Measurements from ENCODE around the gene FGF18.
"Not testable (repeated sequence)": the region's sequence is repeated elsewhere in the genome, so short reads cannot be mapped to it uniquely, and the experiment has no call there.

Gene FGF18

GRCh38 chr5:171493646-171494393, 74.4 kb downstream of the FGF18 start:
- no peak overlapping the region for H3K9ac ChIP-seq
- no peaks in the 10 kb centered on the region for H3K9me3 ChIP-seq
- H3K4me3 ChIP-seq: no peak overlapping the region
- no peaks in the 10 kb centered on the region for H3K27me3 ChIP-seq
- H3K4me1 ChIP-seq: peaks cover 12% of the 10 kb centered on the region
- peak overlapping the region; percentile 59 for H3K4me2 ChIP-seq
- H3K27ac ChIP-seq: no peak overlapping the region
- H4K20me1 ChIP-seq: no peaks in the 10 kb centered on the region
- no peak for TF ChIP-seq Cebpa-rat (IDR thresholded peaks at IDR 0.05)
- H3K36me3 ChIP-seq: no peaks in the 10 kb centered on the region

DNA sequence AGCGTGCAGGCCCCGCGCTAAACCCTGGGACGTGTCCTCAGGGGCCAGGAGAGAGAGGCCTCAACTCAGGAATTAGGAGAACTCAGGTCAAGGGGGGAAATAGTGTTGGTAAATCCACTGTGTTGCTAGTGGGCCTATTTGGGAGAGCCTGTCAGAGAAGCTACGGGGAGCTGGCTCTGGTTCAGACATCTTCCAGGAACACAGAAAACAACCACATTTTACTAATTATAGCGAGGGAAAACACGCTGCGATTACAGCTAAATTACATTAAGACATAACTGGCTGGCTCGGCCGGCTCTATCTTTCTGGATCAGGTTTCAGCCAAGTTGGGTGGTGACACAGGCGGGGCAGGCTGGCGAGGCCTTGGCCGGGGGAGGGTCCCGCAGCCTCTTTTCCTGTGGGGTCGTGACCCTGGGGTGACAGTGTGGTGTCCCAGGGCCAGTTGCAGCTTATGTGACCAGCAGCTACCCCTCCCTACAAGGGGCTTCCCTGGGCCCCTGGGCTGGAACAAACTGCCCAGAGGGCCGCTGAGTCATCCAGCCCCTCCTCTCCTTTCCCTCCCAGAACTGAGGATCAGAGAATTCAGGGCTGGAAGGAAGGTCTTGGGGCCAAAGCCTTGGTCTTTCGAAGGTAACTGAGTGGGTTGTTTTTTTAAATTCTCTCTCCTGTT, 75.1 kb downstream of the FGF18 start:
- H3K4me1 ChIP-seq: peaks cover 12% of the 10 kb centered on the region
- no peaks in the 10 kb centered on the region for H3K36me3 ChIP-seq
- no peak for TF ChIP-seq Cebpa-rat (IDR thresholded peaks at IDR 0.05)
- H3K4me2 ChIP-seq: peak overlapping the region; percentile 59
- no peak overlapping the region for H3K9ac ChIP-seq
- H3K27me3 ChIP-seq: no peaks in the 10 kb centered on the region
- H3K9me3 ChIP-seq: no peaks in the 10 kb centered on the region
- 0 out of 2 replicates have a peak overlapping the region, but pooled peaks have one; percentile 1 for H3K27ac ChIP-seq
- H3K4me3 ChIP-seq: no peak overlapping the region
- no peaks in the 10 kb centered on the region for H4K20me1 ChIP-seq

DNA sequence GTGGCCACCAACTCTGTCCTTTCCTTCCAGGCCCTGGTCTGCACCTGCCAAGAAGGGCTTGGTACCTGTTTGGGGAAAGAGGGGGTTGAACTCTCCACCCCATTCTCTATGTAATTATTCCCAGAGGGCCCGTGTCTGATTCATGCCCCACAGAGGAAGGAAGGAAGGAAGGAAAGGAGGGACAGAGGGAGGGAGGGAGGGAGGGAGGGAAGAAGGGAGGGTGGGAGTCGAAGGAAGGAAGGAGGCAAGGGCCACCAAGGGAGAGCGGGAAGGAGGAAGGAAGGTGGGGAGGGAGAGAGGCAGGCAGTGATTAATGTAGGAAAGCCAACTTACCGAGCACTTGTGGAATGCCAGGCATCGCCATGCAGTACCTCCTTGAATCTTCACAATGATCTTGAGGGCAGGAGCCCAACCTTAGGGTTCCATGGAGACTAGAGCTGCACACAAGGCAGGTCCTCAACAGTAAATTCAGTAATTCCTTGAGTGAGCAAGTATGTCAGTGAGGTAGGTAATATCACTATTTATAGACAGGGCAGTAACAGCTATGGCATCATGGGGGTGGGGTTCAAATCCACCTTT, 75.8 kb downstream of the FGF18 start:
- no peak overlapping the region for H3K9ac ChIP-seq

GRCh38 chr5:171496456-171496855, 77.0 kb downstream of the FGF18 start:
- Histone ChIP-seq H3K4me2 (no peak overlapping the region), H4K20me1 (no peaks in the 10 kb centered on the region), H3K27ac (no peak overlapping the region), H3K9ac (no peak overlapping the region), H3K9me3 (no peaks in the 10 kb centered on the region), H3K4me3 (no peak overlapping the region), H3K4me1 (peaks cover 12% of the 10 kb centered on the region), H3K27me3 (no peaks in the 10 kb centered on the region), H3K36me3 (no peaks in the 10 kb centered on the region)
- no peak for TF ChIP-seq Cebpa-rat (IDR thresholded peaks at IDR 0.05)

More for the DNA sequence above, 75.8 kb downstream of the FGF18 start:
- peaks cover 12% of the 10 kb centered on the region for H3K4me1 ChIP-seq
- 0 out of 2 replicates have a peak overlapping the region, but pooled peaks have one; percentile 1 for H3K27ac ChIP-seq
- peak overlapping the region; percentile 59 for H3K4me2 ChIP-seq
- no peaks in the 10 kb centered on the region for H4K20me1 ChIP-seq
- TF ChIP-seq Cebpa-rat (IDR thresholded peaks at IDR 0.05): no peak
- no peaks in the 10 kb centered on the region for H3K9me3 ChIP-seq
- no peaks in the 10 kb centered on the region for H3K36me3 ChIP-seq
- H3K4me3 ChIP-seq: no peak overlapping the region
- no peaks in the 10 kb centered on the region for H3K27me3 ChIP-seq

DNA sequence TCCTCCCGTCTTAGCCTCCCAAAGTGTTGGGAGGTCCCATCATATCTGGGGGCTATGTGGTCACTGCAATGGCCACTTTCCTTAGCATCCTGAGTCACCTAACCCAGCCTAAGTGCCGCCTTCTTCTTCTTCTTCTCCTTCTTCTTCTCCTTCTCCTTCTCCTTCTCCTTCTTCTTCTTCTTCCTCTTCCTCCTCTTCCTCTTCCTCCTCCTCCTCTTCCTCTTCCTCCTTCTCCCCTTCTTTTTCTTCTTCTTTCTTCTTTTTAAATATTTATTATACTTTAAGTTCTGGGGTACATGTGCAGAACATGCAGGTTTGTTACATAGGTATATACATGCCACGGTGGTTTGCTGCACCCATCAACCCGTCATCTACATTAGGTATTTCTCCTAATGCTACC, 78.0 kb downstream of the FGF18 start:
- H3K4me2 ChIP-seq, H3K9ac ChIP-seq, H3K4me3 ChIP-seq, H3K27me3 ChIP-seq, H4K20me1 ChIP-seq, H3K36me3 ChIP-seq, H3K27ac ChIP-seq, H3K9me3 ChIP-seq: not testable (repeated sequence)
- H3K4me1 ChIP-seq: peaks cover 12% of the 10 kb centered on the region

GRCh38 chr5:171498166-171498565, 78.7 kb downstream of the FGF18 start:
- Histone ChIP-seq H3K4me1 (peaks cover 12% of the 10 kb centered on the region), H3K27me3 (no peaks in the 10 kb centered on the region), H4K20me1 (no peaks in the 10 kb centered on the region), H3K9ac (no peak overlapping the region), H3K36me3 (no peaks in the 10 kb centered on the region), H3K4me2 (no peak overlapping the region), H3K27ac (no peak overlapping the region), H3K4me3 (no peak overlapping the region), H3K9me3 (no peaks in the 10 kb centered on the region)
- TF ChIP-seq Cebpa-rat (IDR thresholded peaks at IDR 0.05): no peak

GRCh38 chr5:171499611-171500010, 80.2 kb downstream of the FGF18 start:
- Histone ChIP-seq H4K20me1 (no peaks in the 10 kb centered on the region), H3K4me2 (no peak overlapping the region)
- TF ChIP-seq Cebpa-rat (IDR thresholded peaks at IDR 0.05): no peak

DNA sequence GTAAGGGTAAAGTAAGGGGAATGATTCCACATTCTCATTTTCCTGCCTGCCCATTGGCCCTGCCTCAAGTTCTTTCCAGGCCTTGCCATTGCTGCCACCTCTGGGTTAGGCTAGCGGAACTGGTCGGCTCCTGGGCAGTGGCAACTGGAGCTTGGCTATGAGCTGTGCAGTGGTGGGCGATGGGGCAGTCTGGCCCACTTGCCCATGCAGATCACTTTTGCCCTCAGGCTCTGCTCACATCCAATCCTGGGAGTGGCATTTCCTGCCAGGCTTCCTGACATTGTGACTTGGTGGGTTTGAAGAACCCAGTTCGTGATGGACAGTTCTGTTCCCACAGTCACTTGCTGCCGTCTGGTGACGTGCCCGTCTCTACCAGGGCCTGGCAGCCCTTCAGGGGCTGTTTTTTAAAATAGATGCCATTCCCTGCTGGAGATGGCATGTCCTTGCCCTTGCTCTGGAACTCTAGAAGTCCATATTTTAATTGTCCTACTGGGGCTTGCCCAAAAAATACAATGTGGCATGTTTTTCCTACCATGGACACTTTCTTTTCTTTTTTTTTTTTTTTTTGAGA, 86.1 kb downstream of the FGF18 start:
- Histone ChIP-seq H3K4me2 (no peak overlapping the region), H3K9me3 (no peaks in the 10 kb centered on the region), H3K36me3 (no peaks in the 10 kb centered on the region), H4K20me1 (no peaks in the 10 kb centered on the region), H3K9ac (no peak overlapping the region), H3K27ac (no peak overlapping the region), H3K27me3 (no peaks in the 10 kb centered on the region), H3K4me1 (no peaks in the 10 kb centered on the region), H3K4me3 (no peak overlapping the region)
- TF ChIP-seq Cebpa-rat (IDR thresholded peaks at IDR 0.05): no peak

More at GRCh38 chr5:171499611-171500010, 80.2 kb downstream of the FGF18 start:
- H3K4me3 ChIP-seq: no peak overlapping the region
- H3K9ac ChIP-seq: no peak overlapping the region
- peaks cover 5% of the 10 kb centered on the region for H3K4me1 ChIP-seq
- H3K36me3 ChIP-seq: no peaks in the 10 kb centered on the region
- H3K9me3 ChIP-seq: no peaks in the 10 kb centered on the region
- H3K27me3 ChIP-seq: no peaks in the 10 kb centered on the region
- no peak overlapping the region for H3K27ac ChIP-seq

- Histone ChIP-seq H4K20me1 (no peaks in the 10 kb centered on the region), H3K36me3 (no peaks in the 10 kb centered on the region)
These were observed 87.5 kb downstream of the FGF18 start for GRCh38 chr5:171506951-171507350.

More at GRCh38 chr5:171506951-171507350, 87.5 kb downstream of the FGF18 start:
- Histone ChIP-seq H3K9me3 (no peaks in the 10 kb centered on the region), H3K4me1 (no peaks in the 10 kb centered on the region), H3K27me3 (no peaks in the 10 kb centered on the region), H3K4me3 (no peak overlapping the region), H3K4me2 (no peak overlapping the region), H3K27ac (no peak overlapping the region), H3K9ac (no peak overlapping the region)
- TF ChIP-seq Cebpa-rat (IDR thresholded peaks at IDR 0.05): no peak
